Activated CD8-positive, alpha-beta T cell treated with anti-CD3 and anti-CD28 coated beads for 36 hours (primary cell): ENCODE measurements around the gene IFNA13. TPM values are rescaled to one million over a fixed set of nuclear protein-coding genes. Genes with fewer than 3 reads are reported as not detected.

Source experiments
- ATAC-seq: fragments of 200-7000 bp; cut with Tn5 transposase; one replicate; pipeline ENCODE4 v1.10.0; 2021; ENCODE audit warnings: mild to moderate bottlenecking, moderate library complexity
- CTCF ChIA-PET: fragments of 350-600 bp; sonication (Branson Sonifier 250); formaldehyde crosslinking; loops from one replicate; lab custom pipeline; 2021; ENCODE audit warnings: antibody characterized with exemption; lab: Charles Lee
- POLR2A ChIA-PET: fragments of 350-600 bp; sonication (Branson Sonifier 250); formaldehyde crosslinking; loops from one replicate; lab custom pipeline; 2021; ENCODE audit warnings: antibody characterized with exemption; lab: Charles Lee
- DNase-seq: peaks from one replicate; pipeline ENCODE4 v3.0.0-alpha.2; 2020
- H3K27ac Mint-ChIP-seq: one replicate; pipeline ENCODE4 v1.8.0; 2021; ENCODE audit warnings: mild to moderate bottlenecking, mixed read lengths
- H3K27me3 Mint-ChIP-seq: one replicate; pipeline ENCODE4 v1.8.0; 2021; ENCODE audit warnings: mixed read lengths
- H3K36me3 Mint-ChIP-seq: one replicate; pipeline ENCODE4 v1.8.0; 2021; ENCODE audit warnings: low read depth, mixed read lengths
- H3K4me1 Mint-ChIP-seq: one replicate; pipeline ENCODE4 v1.8.0; 2021; ENCODE audit warnings: low read depth, mixed read lengths
- H3K4me3 Mint-ChIP-seq: one replicate; pipeline ENCODE4 v1.8.0; 2021; ENCODE audit warnings: mild to moderate bottlenecking, moderate library complexity, mixed read lengths
- H3K9me3 Mint-ChIP-seq: one replicate; pipeline ENCODE4 v1.8.0; 2021; ENCODE audit warnings: mixed read lengths
- intact Hi-C: fragments of 100-400 bp; cut with micrococcal nuclease; formaldehyde crosslinking; loops from one replicate; pipeline ENCODE4 v1.10.0; 2022
- total RNA-seq, 2 experiments: library from RNA; stranded (reverse); gene quantifications; one replicate each; pipeline ENCODE4 v1.2.3, GENCODE V29; 2021
- TF ChIP-seq, protein P1 (sequence below): fragments of 200-600 bp; IDR thresholded peaks from one replicate; pipeline ENCODE4 v1.8.0; 2022; ENCODE audit warnings: antibody characterized with exemption, mild to moderate bottlenecking

The IFNA13 gene
- total RNA-seq, 2 experiments from 2014 or later, result not detected

DNA sequence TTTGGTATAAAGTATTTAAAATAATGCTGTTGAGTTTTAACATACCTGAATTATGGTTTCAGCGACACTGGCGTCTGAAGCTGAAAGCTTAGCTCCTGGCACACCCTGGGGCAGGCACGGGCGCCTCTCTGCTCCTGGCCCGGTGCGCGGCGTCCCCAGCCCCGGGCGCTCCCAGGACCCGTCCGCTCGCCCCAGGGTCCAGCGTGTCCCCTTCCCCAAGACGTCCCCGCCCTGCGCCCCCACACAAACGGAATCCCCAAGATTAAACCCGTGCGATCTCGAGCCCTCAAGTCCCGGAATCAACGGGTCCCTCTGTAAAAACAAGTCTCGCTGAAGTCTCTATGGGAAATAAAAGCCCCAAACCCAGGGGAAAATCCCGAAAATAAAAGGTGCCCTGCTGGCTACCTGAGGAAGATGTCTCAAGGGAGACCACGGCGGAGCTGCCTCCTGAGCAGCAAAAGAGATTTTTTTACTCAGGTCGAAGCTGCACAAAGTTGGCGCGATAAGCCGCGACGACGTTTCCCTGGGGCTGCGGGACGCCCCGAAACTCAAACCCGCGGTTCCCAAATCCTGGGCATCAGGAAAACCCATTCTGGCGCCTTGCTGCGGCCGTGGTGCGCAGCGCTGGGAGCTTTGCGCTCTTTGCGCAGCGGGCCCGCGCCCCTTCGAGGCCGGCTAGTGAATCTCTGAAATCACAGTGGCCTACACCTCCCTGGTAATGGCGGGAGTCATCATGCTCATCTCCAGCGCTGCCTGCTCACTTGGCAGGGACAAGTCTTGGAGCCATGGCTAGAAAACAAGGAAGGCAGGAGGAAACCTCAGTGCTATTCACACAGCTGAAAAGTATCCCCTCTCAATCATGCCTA, 34.8 kb upstream of the IFNA13 start:
- H3K27me3 Mint-ChIP-seq, result peaks cover 46% of the 10 kb centered on the region
- ChIA-PET CTCF (interaction anchor here (0.7 to 3.3 kb wide), 12 partner anchors 10 to 167 kb away, joined by 3 to 17 read pairs (median 4); no protein-coding TSS in a partner anchor), POLR2A (interaction anchor here (0.6 to 1.6 kb wide), 3 partner anchors 10 to 79 kb away, joined by 3 to 5 read pairs (median 3); no protein-coding TSS in a partner anchor)
- H3K4me1 Mint-ChIP-seq, result peaks cover 9% of the 10 kb centered on the region
- DNase-seq (peak; percentile 28), ATAC-seq (peak; percentile 34)
- TF ChIP-seq, protein P1, sequence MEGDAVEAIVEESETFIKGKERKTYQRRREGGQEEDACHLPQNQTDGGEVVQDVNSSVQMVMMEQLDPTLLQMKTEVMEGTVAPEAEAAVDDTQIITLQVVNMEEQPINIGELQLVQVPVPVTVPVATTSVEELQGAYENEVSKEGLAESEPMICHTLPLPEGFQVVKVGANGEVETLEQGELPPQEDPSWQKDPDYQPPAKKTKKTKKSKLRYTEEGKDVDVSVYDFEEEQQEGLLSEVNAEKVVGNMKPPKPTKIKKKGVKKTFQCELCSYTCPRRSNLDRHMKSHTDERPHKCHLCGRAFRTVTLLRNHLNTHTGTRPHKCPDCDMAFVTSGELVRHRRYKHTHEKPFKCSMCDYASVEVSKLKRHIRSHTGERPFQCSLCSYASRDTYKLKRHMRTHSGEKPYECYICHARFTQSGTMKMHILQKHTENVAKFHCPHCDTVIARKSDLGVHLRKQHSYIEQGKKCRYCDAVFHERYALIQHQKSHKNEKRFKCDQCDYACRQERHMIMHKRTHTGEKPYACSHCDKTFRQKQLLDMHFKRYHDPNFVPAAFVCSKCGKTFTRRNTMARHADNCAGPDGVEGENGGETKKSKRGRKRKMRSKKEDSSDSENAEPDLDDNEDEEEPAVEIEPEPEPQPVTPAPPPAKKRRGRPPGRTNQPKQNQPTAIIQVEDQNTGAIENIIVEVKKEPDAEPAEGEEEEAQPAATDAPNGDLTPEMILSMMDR, result peak; percentile 12
- H3K4me3 Mint-ChIP-seq, result peak overlapping the region; percentile 61
- intact Hi-C loops, result no loop called here
- H3K27ac Mint-ChIP-seq, result no peak overlapping the region
- no peaks in the 10 kb centered on the region for H3K9me3 Mint-ChIP-seq
- no peaks in the 10 kb centered on the region for H3K36me3 Mint-ChIP-seq

DNA sequence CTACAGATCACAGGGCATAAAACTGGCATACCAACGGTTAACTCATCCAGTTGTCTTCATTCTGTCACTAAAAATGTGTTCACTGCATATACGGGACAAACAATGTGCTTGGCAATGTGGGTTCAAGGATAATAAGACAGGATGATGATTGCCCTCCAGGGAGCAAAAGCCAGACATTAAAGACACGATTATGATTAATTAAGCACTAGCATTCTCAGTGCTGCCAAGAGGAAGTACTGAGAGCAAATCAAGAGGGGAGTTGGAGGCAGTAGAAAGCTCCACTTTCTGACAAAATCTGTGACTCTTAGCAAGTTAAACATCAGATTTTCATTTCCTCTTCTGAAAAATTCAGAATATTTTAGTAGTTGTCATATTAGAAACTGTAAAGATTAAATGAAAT, 32.1 kb upstream of the IFNA13 start:
- no peak overlapping the region for H3K4me3 Mint-ChIP-seq
- intact Hi-C loops, result loop anchor here (5.0 kb wide), 1 partner anchor 73 kb away; no protein-coding TSS in a partner anchor
- TF ChIP-seq, protein P1, result no peak
- no peak overlapping the region for H3K27ac Mint-ChIP-seq
- H3K4me1 Mint-ChIP-seq, result peaks cover 17% of the 10 kb centered on the region
- H3K27me3 Mint-ChIP-seq, result peaks cover 53% of the 10 kb centered on the region
- DNase-seq (no peak), ATAC-seq (no peak)
- no peaks in the 10 kb centered on the region for H3K9me3 Mint-ChIP-seq
- CTCF ChIA-PET, result interaction anchor here (1.6 to 4.1 kb wide), 3 partner anchors 8 to 74 kb away, joined by 3 to 27 read pairs (median 3); no protein-coding TSS in a partner anchor
- H3K36me3 Mint-ChIP-seq, result no peaks in the 10 kb centered on the region
- POLR2A ChIA-PET, result no interaction called here

DNA sequence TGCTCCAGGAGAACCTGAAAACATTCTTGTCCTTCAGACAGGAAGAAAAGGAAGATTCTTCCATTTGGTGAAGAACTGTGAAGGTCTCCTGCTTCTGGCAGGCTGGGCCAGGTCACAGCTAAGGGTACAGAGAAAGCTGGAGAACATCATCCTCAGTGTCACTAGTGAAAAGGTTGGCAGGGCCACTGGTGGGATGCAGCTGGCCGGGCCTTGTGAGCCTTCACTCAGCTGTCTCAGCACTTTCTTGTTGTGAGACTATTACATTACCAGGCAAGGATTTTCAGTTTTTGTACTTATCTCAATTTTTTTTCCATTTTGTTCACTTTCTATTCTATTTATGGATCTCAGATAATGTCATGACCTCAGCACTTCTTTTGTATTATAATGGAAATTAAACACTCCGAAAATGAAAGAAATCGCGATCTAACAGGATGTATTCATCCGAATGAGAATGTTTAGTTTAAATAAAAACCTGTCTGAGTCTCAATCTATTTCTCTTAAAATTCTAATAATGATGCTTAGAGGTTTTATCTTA, 31.2 kb upstream of the IFNA13 start:
- no peaks in the 10 kb centered on the region for H3K36me3 Mint-ChIP-seq
- POLR2A ChIA-PET, result no interaction called here
- peaks cover 48% of the 10 kb centered on the region for H3K27me3 Mint-ChIP-seq
- no peak for DNase-seq
- TF ChIP-seq, protein P1, result no peak
- CTCF ChIA-PET, result interaction anchor here (0.7 to 4.1 kb wide), 10 partner anchors 30 to 204 kb away, joined by 3 to 27 read pairs (median 4); no protein-coding TSS in a partner anchor
- intact Hi-C loops, result loop anchor here (5.0 kb wide), 1 partner anchor 72 kb away; no protein-coding TSS in a partner anchor
- no peak overlapping the region for H3K4me3 Mint-ChIP-seq
- H3K9me3 Mint-ChIP-seq, result no peaks in the 10 kb centered on the region
- peaks cover 17% of the 10 kb centered on the region for H3K4me1 Mint-ChIP-seq
- ATAC-seq, result no peak
- H3K27ac Mint-ChIP-seq, result no peak overlapping the region

DNA sequence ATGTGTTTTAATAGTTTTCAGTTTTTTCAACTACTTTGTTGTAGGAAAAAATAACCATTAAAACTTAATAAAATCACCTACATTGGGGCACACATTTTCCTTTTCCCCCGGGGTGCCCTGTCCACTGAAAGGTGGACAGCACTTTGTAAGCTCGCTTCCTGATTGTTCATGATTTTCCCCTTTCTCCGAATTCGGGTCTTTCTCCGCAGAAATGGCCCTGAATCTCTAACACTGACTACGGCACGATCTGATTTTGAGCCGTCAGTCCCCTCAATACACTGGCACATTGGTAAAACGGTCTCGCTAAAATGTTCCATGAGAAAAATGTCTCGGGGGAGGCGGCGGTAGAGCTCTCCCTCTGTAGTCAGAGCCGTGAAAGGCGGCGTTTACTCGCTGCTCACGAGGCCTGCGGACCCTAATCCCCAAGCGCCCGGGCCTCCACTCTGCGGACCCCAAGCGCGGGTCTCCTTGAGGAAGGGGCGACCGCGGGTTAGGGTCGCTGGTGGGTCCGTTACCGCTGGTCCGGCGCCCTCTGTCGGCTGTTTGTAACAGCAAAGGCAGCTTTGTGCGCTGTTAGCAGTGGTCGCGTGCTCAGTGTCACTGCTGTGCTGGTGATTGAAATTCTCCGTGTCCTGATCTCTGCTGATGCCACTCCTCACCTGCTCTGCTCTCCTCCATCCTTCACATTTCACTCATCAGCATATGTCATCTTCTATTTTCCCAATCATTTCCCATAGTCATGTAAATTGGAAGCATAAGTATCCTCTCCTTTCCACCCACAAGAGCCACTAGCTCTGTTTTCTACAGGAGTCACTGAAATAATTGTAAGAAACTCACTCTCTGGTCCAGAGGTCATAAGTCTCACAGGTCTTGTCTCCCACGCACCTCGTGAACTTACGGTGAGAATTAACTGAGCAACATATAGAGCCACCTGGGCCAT, 28.2 kb upstream of the IFNA13 start:
- H3K27ac Mint-ChIP-seq, result no peak overlapping the region
- peaks cover 38% of the 10 kb centered on the region for H3K27me3 Mint-ChIP-seq
- no peaks in the 10 kb centered on the region for H3K9me3 Mint-ChIP-seq
- POLR2A ChIA-PET, result interaction anchor here (0.6 to 1.0 kb wide), 2 partner anchors 12 to 61 kb away, joined by 3 read pairs; no protein-coding TSS in a partner anchor
- intact Hi-C loops, result loop anchor here (5.0 kb wide), 1 partner anchor 69 kb away; no protein-coding TSS in a partner anchor
- H3K36me3 Mint-ChIP-seq, result no peaks in the 10 kb centered on the region
- CTCF ChIA-PET, result interaction anchor here (0.6 to 6.6 kb wide), 53 partner anchors 9 to 392 kb away, joined by 3 to 150 read pairs (median 5); partner anchors contain the start of genes IFNA2, IFNA7, IFNA8 and KLHL9
- peak; percentile 85 for ATAC-seq
- TF ChIP-seq, protein P1, result peak; percentile 97
- peak overlapping the region; percentile 64 for H3K4me3 Mint-ChIP-seq
- H3K4me1 Mint-ChIP-seq, result peaks cover 12% of the 10 kb centered on the region
- DNase-seq, result peak; percentile 74
